ENCODE results near the gene KRT24.

DNA sequence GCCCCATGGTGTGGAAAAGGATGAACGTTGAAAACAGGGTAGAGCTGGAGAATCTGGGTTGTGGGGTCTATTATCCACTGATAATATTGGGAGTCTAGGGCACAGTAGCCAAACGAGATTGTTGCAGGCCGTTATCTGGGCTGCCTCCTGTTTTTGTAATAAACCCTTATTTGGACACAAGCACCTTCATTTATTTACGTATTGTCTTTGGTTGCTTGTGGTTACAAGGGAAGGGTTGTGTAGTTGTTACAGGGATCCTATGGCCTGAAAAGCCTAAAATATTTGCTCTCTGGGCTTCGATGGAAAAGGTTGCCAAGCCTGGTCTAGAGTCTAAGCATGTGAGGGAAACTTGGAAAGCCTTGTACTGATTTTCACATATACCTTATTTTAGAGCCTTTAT lies 51.6 kb downstream of the KRT24 start:
- no peak for TF ChIP-seq POLR2A (IDR thresholded peaks at IDR 0.05)
- TF ChIP-seq, protein P1, sequence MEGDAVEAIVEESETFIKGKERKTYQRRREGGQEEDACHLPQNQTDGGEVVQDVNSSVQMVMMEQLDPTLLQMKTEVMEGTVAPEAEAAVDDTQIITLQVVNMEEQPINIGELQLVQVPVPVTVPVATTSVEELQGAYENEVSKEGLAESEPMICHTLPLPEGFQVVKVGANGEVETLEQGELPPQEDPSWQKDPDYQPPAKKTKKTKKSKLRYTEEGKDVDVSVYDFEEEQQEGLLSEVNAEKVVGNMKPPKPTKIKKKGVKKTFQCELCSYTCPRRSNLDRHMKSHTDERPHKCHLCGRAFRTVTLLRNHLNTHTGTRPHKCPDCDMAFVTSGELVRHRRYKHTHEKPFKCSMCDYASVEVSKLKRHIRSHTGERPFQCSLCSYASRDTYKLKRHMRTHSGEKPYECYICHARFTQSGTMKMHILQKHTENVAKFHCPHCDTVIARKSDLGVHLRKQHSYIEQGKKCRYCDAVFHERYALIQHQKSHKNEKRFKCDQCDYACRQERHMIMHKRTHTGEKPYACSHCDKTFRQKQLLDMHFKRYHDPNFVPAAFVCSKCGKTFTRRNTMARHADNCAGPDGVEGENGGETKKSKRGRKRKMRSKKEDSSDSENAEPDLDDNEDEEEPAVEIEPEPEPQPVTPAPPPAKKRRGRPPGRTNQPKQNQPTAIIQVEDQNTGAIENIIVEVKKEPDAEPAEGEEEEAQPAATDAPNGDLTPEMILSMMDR (IDR thresholded peaks at IDR 0.05), result no peak

Measured in transverse colon (tissue), 3 donors.